ENCODE measurements around the gene STOML2.
"Not testable (repeated sequence)": the region's sequence is repeated elsewhere in the genome, so short reads cannot be mapped to it uniquely, and the experiment has no call there.

Gene STOML2, protein sequence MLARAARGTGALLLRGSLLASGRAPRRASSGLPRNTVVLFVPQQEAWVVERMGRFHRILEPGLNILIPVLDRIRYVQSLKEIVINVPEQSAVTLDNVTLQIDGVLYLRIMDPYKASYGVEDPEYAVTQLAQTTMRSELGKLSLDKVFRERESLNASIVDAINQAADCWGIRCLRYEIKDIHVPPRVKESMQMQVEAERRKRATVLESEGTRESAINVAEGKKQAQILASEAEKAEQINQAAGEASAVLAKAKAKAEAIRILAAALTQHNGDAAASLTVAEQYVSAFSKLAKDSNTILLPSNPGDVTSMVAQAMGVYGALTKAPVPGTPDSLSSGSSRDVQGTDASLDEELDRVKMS

DNA sequence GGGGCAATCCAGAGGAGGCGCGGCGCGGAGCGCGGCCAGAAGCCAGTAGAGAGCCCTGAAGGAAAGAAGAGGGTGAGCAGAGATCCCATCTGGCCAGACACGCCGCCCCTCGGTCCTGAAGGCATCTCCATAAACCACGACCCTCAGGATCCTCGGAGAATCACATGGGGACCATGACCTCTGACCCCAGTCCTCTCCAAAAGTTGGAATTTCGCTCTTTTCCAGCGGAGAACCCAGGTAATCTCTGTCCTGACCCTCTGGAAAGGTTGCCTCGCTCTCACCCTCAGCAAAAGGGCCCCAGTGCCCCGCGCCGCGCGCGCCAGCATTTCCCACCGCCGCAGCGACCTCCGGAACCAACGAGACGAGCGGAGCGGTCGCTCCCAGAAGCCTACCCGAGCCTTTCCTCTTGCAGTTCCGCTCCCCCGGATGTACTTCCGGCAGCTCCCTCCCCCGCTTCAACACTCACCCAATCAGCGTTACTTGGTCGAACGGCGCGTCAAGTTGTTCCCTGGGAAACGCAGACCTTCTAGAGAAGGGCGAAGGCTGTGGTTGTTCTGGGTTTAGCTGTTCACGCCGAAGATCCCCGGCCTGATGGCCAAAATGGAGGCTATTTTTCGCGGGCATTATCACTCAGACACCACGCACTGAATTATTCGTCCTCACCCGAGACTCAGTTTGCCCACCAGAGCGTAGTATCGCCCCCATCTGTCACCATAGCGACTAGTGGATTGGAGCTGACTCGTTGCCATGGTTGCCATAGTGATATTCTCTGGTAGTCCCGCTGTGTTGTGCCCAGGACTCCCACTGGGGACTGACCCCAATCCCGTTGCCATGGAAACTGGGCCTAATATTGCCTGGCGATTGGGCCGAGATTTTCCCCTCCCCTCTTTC is at the start of gene STOML2:
Gene STOML2 (minus strand): TSS at position 363 of the 891 bp plus-strand sequence. CDS start 37 bp downstream, at position 326.
- H3K4me3 ChIP-seq (ENCODE audit: control insufficient read depth, low read depth, low read length) = peak within 1 kb of the TSS; percentile 87
- TF ChIP-seq, protein P1, sequence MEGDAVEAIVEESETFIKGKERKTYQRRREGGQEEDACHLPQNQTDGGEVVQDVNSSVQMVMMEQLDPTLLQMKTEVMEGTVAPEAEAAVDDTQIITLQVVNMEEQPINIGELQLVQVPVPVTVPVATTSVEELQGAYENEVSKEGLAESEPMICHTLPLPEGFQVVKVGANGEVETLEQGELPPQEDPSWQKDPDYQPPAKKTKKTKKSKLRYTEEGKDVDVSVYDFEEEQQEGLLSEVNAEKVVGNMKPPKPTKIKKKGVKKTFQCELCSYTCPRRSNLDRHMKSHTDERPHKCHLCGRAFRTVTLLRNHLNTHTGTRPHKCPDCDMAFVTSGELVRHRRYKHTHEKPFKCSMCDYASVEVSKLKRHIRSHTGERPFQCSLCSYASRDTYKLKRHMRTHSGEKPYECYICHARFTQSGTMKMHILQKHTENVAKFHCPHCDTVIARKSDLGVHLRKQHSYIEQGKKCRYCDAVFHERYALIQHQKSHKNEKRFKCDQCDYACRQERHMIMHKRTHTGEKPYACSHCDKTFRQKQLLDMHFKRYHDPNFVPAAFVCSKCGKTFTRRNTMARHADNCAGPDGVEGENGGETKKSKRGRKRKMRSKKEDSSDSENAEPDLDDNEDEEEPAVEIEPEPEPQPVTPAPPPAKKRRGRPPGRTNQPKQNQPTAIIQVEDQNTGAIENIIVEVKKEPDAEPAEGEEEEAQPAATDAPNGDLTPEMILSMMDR (conservative IDR thresholded peaks at IDR 0.05; ENCODE audit: control insufficient read depth, insufficient read depth, low read depth, low read length) = no peak
- DNase-seq (ENCODE audit: low read depth) = peak; percentile 97

DNA sequence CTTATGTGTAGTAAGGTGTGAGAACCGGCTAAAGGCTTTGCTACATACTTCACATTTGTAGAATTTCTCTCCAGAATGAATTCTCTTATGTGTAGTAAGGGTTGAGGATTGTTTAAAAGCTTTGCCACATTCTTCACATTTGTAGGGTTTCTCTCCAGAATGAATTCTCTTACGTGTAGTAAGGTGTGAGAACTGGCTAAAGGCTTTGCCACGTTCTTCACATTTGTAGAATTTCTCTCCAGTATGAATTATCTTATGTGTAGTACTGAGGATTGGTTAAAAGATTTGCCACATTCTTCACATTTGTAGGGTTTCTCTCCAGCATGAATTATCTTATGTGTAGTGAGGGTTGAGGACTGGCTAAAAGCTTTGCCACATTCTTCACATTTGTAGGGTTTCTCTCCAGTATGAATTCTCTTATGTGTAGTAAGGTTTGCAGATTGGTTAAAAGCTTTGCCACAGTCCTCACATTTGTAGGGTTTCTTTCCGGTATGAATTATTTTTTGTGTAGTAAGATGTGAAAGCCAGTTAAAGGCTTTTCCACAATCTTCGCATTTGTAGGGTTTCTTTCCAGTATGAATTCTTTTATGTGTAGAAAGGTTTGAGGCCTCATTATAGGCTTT is 45.1 kb upstream of the STOML2 start:
- not testable (repeated sequence) for DNase-seq (ENCODE audit: low read depth); H3K4me3 ChIP-seq (ENCODE audit: control insufficient read depth, low read depth, low read length)

DNA sequence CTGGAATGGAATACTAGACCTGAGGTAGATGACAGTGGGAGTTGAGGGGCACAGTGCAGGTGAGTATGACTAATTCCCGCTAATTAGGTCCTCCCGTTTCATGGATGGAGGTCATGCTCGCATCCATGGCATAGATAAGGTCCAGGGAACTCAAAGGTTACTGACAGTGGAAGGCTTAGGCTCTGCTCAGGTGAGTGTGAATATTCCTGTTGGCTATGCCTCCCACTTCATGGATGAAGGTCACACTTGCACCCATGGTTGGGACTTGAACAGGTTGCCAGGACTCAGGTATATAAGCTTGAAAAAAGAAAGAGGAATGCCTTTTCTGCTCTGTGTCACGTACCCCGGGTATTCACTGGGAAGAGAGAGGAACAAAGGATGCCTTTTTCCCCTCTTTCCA is 39.1 kb upstream of the STOML2 start:
- DNase-seq (ENCODE audit: low read depth) = no peak
- TF ChIP-seq, protein P1 (conservative IDR thresholded peaks at IDR 0.05; ENCODE audit: control insufficient read depth, insufficient read depth, low read depth, low read length) = no peak
- H3K4me3 ChIP-seq (ENCODE audit: control insufficient read depth, low read depth, low read length) = no peak overlapping the region

DNA sequence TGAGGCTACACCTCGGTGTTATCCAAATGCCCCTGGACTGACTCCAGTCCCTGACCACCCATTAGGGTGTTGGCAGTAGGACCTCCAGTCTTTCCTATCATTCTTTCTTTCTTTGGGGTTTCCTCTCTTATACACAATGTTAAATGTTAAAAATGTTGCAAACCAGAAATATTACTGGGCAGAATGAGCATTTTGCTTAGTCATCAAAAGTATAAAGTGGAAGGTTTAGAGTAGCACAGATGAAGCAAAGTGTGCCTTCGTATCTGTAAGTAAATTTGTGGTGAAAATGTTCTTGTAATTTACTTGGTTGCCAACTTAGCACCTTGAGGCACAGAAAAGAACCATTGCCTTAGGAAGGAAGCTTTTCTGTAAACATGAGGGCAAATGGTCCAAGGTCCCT is 37.2 kb upstream of the STOML2 start:
- DNase-seq (ENCODE audit: low read depth) = no peak
- TF ChIP-seq, protein P1 (conservative IDR thresholded peaks at IDR 0.05; ENCODE audit: control insufficient read depth, insufficient read depth, low read depth, low read length) = no peak
- H3K4me3 ChIP-seq (ENCODE audit: control insufficient read depth, low read depth, low read length) = no peak overlapping the region

DNA sequence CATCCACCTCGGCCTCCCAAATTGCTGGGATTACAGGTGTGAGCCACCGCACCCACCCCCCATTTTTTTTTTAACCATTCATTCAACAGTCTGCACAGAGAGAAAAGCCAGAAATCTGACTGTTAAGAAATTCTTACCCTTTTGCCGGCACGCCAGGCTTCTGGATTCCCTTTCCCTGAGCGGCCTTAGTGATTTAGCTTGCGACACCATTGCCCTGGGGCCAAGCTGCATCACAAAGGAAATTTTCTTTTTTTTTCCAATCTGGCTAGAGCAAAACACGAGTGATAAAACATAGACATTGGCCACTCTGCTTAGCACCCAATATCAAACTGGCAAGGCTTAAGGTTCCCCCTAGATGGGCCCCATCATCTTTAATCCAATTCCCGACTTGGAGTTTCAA is 33.9 kb upstream of the STOML2 start:
- TF ChIP-seq, protein P1 (conservative IDR thresholded peaks at IDR 0.05; ENCODE audit: control insufficient read depth, insufficient read depth, low read depth, low read length) = no peak
- DNase-seq (ENCODE audit: low read depth) = no peak
- no peak overlapping the region for H3K4me3 ChIP-seq (ENCODE audit: control insufficient read depth, low read depth, low read length)

DNA sequence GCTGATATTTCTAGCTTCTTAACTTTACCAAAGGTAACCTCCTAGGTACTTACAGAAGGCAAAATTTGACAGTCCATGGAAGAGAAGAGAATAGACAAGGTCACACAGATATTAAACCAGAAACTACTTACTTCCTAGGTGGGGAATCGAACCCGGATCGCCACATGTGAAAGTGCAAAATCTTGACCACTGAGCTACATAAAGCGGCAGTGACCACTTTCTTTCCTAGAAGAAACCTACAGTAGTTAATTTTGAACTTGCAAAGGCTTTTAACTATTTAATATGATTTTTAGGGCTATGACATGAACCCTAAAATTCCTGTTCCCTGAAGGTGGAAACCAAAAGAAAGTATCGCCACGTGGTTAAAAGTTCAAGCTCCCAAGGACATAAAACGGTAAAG is 33.1 kb upstream of the STOML2 start:
- TF ChIP-seq, protein P1 (conservative IDR thresholded peaks at IDR 0.05; ENCODE audit: control insufficient read depth, insufficient read depth, low read depth, low read length) = no peak
- DNase-seq (ENCODE audit: low read depth) = no peak
- no peak overlapping the region for H3K4me3 ChIP-seq (ENCODE audit: control insufficient read depth, low read depth, low read length)
